Measurements from ENCODE around the gene DDX31. TPM values are rescaled to one million over a fixed set of nuclear protein-coding genes. Genes with fewer than 3 reads are reported as not detected.

Gene DDX31
- total and polyA plus RNA-seq, 9 donors = 9.7 to 19.6 (median 14.1) TPM

- Histone ChIP-seq H3K9me3 (no peaks in the 10 kb centered on the region), H3K36me3 (no peaks in the 10 kb centered on the region), H3K4me1 (ENCODE audit: insufficient read depth) (no peaks in the 10 kb centered on the region), H3K27ac (no peak overlapping the region), H3K4me3 (no peak overlapping the region), H3K27me3 (peaks cover 4% of the 10 kb centered on the region)
- intact Hi-C loops (cut with DNase I) = no loop called here
- DNase-seq = no peak
- WGBS, 3 donors = 57 to 72% (median 68%) methylated on average over 9 of the region's 9 CpGs
- no peak for TF ChIP-seq EP300 (IDR thresholded peaks at IDR 0.05)
- TF ChIP-seq POLR2A (IDR thresholded peaks at IDR 0.05) = no peak
- TF ChIP-seq CTCF (IDR thresholded peaks at IDR 0.05) = no peak
Observed at GRCh38 chr9:132591751-132592314, 78.0 kb downstream of the DDX31 start.

DNA sequence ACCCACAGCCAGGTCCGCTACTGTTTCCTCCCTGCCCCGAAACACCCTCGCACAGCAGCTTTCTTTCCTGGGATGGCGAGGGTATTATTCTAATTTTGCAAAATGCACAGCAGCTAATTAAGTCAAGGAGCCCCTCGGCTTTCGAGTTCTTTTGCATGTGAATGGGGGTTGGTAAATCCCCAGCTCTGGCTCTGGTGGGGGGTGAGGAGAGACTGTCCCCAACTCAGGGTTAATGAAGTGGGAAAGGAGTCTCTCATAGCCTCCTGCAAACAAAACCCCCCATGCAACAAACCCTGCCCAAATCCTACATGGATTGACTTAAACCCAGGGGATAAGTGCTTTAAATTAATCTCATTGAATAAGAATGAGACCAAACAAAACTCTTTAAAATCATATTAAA is 78.5 kb downstream of the DDX31 start:
- Histone ChIP-seq H3K4me1 (ENCODE audit: insufficient read depth) (no peaks in the 10 kb centered on the region), H3K36me3 (no peaks in the 10 kb centered on the region), H3K9me3 (no peaks in the 10 kb centered on the region), H3K27ac (no peak overlapping the region), H3K4me3 (no peak overlapping the region), H3K27me3 (peaks cover 4% of the 10 kb centered on the region)
- intact Hi-C loops (cut with DNase I) = no loop called here
- TF ChIP-seq POLR2A (IDR thresholded peaks at IDR 0.05) (no peak), CTCF (IDR thresholded peaks at IDR 0.05) (no peak), EP300 (IDR thresholded peaks at IDR 0.05) (no peak)
- no peak for DNase-seq
- WGBS, 3 donors = 19 to 28% (median 24%) methylated on average over 6 of the region's 6 CpGs

- WGBS, 3 donors = 1 to 2% (median 2%) methylated on average over 69 to 73 of the region's 73 CpGs
- H3K36me3 ChIP-seq = no peaks in the 10 kb centered on the region
- peaks cover 4% of the 10 kb centered on the region for H3K27me3 ChIP-seq
- no peak overlapping the region for H3K4me3 ChIP-seq
- no peak for TF ChIP-seq CTCF (IDR thresholded peaks at IDR 0.05)
- no peak for TF ChIP-seq EP300 (IDR thresholded peaks at IDR 0.05)
- no peak for TF ChIP-seq POLR2A (IDR thresholded peaks at IDR 0.05)
- intact Hi-C loops (cut with DNase I) = no loop called here
- no peaks in the 10 kb centered on the region for H3K4me1 ChIP-seq (ENCODE audit: insufficient read depth)
- DNase-seq = no peak
- no peak overlapping the region for H3K27ac ChIP-seq
- H3K9me3 ChIP-seq = no peaks in the 10 kb centered on the region
Observed at GRCh38 chr9:132590318-132591182, 79.2 kb downstream of the DDX31 start.

GRCh38 chr9:132590037-132590317 is 79.8 kb downstream of the DDX31 start:
- H3K27ac ChIP-seq = no peak overlapping the region
- H3K27me3 ChIP-seq = peaks cover 4% of the 10 kb centered on the region

More at GRCh38 chr9:132590037-132590317, 79.8 kb downstream of the DDX31 start:
- intact Hi-C loops (cut with DNase I) = no loop called here
- Histone ChIP-seq H3K4me3 (no peak overlapping the region), H3K4me1 (ENCODE audit: insufficient read depth) (no peaks in the 10 kb centered on the region), H3K36me3 (no peaks in the 10 kb centered on the region), H3K9me3 (no peaks in the 10 kb centered on the region)
- no peak for DNase-seq
- no peak for TF ChIP-seq CTCF (IDR thresholded peaks at IDR 0.05)
- TF ChIP-seq EP300 (IDR thresholded peaks at IDR 0.05) = no peak
- WGBS, 3 donors = 2 to 4% (median 2%) methylated on average over 15 to 17 of the region's 17 CpGs
